Measurements from ENCODE around the gene ABCD4. TPM values are rescaled to one million over a fixed set of nuclear protein-coding genes. Genes with fewer than 3 reads are reported as not detected.

ABCD4 gene
- total and polyA plus RNA-seq, 2 experiments from 2014 or later = 60.5 to 73.1 TPM

DNA sequence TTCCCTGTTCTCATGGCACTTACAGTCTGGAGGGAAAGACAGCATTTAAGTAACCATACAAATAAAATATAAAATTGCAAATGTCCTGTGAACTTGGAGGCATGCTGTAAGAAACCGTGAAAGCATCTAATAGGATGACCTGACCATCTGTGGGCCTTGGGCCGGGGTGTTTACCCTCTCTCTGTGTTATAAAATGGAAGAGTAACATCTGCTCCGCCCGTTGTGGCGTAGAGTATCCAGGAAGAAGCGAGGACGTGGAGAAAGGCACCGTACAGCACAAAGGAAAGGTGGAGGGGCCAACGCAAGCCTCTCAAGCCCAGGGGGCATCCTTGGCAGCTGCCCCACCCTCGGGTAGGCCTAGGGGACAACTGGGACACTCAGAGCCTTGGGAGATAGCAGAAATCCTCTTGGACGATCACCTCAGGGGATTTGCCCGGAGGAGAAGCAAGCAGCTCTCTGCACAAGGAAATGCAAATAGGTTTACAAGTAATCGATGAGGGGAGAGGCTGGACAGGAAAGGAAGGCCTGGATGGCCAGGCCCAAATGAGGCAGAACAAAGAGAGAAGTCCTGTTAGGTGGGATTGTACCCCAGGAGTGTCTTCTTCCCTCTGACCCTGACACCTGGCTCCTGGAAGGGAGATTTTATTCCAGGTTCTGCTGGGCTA lies 37.3 kb downstream of the ABCD4 start:
- Mint-ChIP-seq H3K36me3 (ENCODE audit: low read depth) (no peaks in the 10 kb centered on the region), H3K4me3 (no peak overlapping the region; the same call in 2 of the 3 replicates), H3K27ac (no peak overlapping the region), H3K4me1 (peaks cover 14% of the 10 kb centered on the region), H3K27me3 (ENCODE audit: insufficient read depth, low read depth, poor library complexity) (peaks cover 10% of the 10 kb centered on the region), H3K9me3 (no peaks in the 10 kb centered on the region)
- no peaks in the 10 kb centered on the region for H3K79me2 ChIP-seq (replicated peaks; ENCODE audit: insufficient read depth)
- no peaks in the 10 kb centered on the region for H3F3A ChIP-seq (replicated peaks; ENCODE audit: low read depth)
- no peaks in the 10 kb centered on the region for H3K36me3 ChIP-seq (ENCODE audit: insufficient read depth)
- no peak overlapping the region for H3K27ac ChIP-seq (ENCODE audit: low read depth)
- peak overlapping the region; percentile 81; the same call in 1 of the 2 replicates for H2AFZ ChIP-seq
- no peak for DNase-seq (ENCODE audit: low spot score)
- ATAC-seq = no peak
- H3K4me3 ChIP-seq = no peak overlapping the region
- H3K4me1 ChIP-seq (ENCODE audit: insufficient read depth) = peaks cover 8% of the 10 kb centered on the region; the same call in 1 of the 2 replicates
- no peaks in the 10 kb centered on the region for H3K27me3 ChIP-seq (ENCODE audit: insufficient read depth)
- no peak for TF ChIP-seq ZNF331 (CRISPR knock-in tag; IDR thresholded peaks at IDR 0.05; ENCODE audit: low read depth)
- TF ChIP-seq STAT1 (IDR thresholded peaks at IDR 0.05; ENCODE audit: unreplicated experiment) = no peak
- no peak for TF ChIP-seq NANOG (IDR thresholded peaks at IDR 0.05; ENCODE audit: borderline replicate concordance)
- TF ChIP-seq, protein P1, sequence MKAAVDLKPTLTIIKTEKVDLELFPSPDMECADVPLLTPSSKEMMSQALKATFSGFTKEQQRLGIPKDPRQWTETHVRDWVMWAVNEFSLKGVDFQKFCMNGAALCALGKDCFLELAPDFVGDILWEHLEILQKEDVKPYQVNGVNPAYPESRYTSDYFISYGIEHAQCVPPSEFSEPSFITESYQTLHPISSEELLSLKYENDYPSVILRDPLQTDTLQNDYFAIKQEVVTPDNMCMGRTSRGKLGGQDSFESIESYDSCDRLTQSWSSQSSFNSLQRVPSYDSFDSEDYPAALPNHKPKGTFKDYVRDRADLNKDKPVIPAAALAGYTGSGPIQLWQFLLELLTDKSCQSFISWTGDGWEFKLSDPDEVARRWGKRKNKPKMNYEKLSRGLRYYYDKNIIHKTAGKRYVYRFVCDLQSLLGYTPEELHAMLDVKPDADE (IDR thresholded peaks at IDR 0.05) = no peak
- no peak for TF ChIP-seq EZH2 (IDR thresholded peaks at IDR 0.05; ENCODE audit: low read depth, unreplicated experiment)
- TF ChIP-seq POLR2AphosphoS5 (IDR thresholded peaks at IDR 0.05; ENCODE audit: low read depth) = no peak
- no peak for TF ChIP-seq JUNB (IDR thresholded peaks at IDR 0.05; ENCODE audit: unreplicated experiment)
- TF ChIP-seq, protein P2, sequence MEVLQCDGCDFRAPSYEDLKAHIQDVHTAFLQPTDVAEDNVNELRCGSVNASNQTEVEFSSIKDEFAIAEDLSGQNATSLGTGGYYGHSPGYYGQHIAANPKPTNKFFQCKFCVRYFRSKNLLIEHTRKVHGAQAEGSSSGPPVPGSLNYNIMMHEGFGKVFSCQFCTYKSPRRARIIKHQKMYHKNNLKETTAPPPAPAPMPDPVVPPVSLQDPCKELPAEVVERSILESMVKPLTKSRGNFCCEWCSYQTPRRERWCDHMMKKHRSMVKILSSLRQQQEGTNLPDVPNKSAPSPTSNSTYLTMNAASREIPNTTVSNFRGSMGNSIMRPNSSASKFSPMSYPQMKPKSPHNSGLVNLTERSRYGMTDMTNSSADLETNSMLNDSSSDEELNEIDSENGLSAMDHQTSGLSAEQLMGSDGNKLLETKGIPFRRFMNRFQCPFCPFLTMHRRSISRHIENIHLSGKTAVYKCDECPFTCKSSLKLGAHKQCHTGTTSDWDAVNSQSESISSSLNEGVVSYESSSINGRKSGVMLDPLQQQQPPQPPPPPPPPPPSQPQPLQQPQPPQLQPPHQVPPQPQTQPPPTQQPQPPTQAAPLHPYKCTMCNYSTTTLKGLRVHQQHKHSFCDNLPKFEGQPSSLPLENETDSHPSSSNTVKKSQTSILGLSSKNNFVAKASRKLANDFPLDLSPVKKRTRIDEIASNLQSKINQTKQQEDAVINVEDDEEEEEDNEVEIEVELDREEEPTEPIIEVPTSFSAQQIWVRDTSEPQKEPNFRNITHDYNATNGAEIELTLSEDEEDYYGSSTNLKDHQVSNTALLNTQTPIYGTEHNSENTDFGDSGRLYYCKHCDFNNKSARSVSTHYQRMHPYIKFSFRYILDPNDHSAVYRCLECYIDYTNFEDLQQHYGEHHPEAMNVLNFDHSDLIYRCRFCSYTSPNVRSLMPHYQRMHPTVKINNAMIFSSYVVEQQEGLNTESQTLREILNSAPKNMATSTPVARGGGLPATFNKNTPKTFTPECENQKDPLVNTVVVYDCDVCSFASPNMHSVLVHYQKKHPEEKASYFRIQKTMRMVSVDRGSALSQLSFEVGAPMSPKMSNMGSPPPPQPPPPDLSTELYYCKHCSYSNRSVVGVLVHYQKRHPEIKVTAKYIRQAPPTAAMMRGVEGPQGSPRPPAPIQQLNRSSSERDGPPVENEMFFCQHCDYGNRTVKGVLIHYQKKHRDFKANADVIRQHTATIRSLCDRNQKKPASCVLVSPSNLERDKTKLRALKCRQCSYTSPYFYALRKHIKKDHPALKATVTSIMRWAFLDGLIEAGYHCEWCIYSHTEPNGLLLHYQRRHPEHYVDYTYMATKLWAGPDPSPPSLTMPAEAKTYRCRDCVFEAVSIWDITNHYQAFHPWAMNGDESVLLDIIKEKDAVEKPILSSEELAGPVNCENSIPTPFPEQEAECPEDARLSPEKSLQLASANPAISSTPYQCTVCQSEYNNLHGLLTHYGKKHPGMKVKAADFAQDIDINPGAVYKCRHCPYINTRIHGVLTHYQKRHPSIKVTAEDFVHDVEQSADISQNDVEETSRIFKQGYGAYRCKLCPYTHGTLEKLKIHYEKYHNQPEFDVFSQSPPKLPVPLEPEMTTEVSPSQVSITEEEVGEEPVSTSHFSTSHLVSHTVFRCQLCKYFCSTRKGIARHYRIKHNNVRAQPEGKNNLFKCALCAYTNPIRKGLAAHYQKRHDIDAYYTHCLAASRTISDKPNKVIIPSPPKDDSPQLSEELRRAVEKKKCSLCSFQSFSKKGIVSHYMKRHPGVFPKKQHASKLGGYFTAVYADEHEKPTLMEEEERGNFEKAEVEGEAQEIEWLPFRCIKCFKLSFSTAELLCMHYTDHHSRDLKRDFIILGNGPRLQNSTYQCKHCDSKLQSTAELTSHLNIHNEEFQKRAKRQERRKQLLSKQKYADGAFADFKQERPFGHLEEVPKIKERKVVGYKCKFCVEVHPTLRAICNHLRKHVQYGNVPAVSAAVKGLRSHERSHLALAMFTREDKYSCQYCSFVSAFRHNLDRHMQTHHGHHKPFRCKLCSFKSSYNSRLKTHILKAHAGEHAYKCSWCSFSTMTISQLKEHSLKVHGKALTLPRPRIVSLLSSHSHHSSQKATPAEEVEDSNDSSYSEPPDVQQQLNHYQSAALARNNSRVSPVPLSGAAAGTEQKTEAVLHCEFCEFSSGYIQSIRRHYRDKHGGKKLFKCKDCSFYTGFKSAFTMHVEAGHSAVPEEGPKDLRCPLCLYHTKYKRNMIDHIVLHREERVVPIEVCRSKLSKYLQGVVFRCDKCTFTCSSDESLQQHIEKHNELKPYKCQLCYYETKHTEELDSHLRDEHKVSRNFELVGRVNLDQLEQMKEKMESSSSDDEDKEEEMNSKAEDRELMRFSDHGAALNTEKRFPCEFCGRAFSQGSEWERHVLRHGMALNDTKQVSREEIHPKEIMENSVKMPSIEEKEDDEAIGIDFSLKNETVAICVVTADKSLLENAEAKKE (CRISPR knock-in tag; IDR thresholded peaks at IDR 0.05) = no peak
- TF ChIP-seq ZNF114 (CRISPR knock-in tag; IDR thresholded peaks at IDR 0.05) = no peak
- TF ChIP-seq, protein P3, sequence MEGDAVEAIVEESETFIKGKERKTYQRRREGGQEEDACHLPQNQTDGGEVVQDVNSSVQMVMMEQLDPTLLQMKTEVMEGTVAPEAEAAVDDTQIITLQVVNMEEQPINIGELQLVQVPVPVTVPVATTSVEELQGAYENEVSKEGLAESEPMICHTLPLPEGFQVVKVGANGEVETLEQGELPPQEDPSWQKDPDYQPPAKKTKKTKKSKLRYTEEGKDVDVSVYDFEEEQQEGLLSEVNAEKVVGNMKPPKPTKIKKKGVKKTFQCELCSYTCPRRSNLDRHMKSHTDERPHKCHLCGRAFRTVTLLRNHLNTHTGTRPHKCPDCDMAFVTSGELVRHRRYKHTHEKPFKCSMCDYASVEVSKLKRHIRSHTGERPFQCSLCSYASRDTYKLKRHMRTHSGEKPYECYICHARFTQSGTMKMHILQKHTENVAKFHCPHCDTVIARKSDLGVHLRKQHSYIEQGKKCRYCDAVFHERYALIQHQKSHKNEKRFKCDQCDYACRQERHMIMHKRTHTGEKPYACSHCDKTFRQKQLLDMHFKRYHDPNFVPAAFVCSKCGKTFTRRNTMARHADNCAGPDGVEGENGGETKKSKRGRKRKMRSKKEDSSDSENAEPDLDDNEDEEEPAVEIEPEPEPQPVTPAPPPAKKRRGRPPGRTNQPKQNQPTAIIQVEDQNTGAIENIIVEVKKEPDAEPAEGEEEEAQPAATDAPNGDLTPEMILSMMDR (conservative IDR thresholded peaks at IDR 0.05; ENCODE audit: low read depth in 2 of 2) = no peak
- TF ChIP-seq, protein P4, sequence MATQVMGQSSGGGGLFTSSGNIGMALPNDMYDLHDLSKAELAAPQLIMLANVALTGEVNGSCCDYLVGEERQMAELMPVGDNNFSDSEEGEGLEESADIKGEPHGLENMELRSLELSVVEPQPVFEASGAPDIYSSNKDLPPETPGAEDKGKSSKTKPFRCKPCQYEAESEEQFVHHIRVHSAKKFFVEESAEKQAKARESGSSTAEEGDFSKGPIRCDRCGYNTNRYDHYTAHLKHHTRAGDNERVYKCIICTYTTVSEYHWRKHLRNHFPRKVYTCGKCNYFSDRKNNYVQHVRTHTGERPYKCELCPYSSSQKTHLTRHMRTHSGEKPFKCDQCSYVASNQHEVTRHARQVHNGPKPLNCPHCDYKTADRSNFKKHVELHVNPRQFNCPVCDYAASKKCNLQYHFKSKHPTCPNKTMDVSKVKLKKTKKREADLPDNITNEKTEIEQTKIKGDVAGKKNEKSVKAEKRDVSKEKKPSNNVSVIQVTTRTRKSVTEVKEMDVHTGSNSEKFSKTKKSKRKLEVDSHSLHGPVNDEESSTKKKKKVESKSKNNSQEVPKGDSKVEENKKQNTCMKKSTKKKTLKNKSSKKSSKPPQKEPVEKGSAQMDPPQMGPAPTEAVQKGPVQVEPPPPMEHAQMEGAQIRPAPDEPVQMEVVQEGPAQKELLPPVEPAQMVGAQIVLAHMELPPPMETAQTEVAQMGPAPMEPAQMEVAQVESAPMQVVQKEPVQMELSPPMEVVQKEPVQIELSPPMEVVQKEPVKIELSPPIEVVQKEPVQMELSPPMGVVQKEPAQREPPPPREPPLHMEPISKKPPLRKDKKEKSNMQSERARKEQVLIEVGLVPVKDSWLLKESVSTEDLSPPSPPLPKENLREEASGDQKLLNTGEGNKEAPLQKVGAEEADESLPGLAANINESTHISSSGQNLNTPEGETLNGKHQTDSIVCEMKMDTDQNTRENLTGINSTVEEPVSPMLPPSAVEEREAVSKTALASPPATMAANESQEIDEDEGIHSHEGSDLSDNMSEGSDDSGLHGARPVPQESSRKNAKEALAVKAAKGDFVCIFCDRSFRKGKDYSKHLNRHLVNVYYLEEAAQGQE (IDR thresholded peaks at IDR 0.05; ENCODE audit: unreplicated experiment) = no peak
- no peak for TF ChIP-seq CREB1 (CRISPR knock-in tag; IDR thresholded peaks at IDR 0.05; ENCODE audit: low read depth)
- no peak for TF ChIP-seq EZH2phosphoT487 (IDR thresholded peaks at IDR 0.05; ENCODE audit: unreplicated experiment)
- H3K4me2 ChIP-seq = no peak overlapping the region
- no peaks in the 10 kb centered on the region for H3K9me2 ChIP-seq (ENCODE audit: insufficient read depth)
- no peaks in the 10 kb centered on the region for H4K20me1 ChIP-seq (replicated peaks; ENCODE audit: insufficient read depth)
